ENCODE results near the gene RAB3GAP1. TPM values are rescaled to one million over a fixed set of nuclear protein-coding genes. Genes with fewer than 3 reads are reported as not detected.
"Not testable (repeated sequence)": the region's sequence is repeated elsewhere in the genome, so short reads cannot be mapped to it uniquely, and the experiment has no call there.

RAB3GAP1 gene
- total and polyA plus RNA-seq, 12 donors: 17.5 to 64.2 (median 50.9) TPM

DNA sequence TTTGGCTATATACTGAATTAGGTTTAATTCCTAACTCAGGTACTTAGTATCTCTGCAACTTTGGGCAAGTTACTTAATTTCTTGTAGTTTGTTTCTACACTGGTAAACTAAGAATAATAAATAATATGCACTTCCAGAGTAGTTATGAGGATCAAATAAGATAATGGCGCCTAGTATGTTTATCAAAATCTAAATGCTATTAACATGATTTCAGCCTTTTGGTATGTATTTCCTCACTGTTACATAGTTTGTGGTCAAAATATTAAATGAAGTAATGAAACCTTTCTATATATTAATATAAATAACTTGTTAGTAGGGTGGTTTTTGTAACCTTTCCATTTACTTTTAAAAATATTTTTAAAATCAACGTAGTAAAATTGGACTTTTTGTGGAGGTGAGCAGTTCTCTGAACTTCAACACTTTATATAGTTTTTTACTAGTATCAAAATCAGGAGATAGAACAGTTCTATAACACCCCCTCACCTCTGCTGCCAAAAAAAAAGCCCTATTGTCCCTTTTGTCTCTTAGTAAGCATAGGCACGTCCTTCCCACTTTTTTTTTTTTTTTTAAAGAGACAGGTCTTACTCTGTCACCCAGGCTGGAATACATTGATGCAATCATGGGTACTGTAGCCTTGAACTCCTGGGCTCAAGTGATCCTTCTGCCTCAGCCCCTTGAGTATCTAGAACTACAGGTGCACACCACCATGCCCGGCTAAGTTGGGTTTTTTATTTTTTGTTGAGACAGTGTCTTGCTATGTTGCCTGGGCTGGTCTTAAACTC, 44.8 kb downstream of the RAB3GAP1 start:
- H3K36me3 ChIP-seq: peaks cover 0 to 55% (median 12%) of the 10 kb centered on the region in 9 donors
- 74 to 75% methylated on average over 4 of the region's 4 CpGs for WGBS, 2 donors
- TF ChIP-seq, protein P1, sequence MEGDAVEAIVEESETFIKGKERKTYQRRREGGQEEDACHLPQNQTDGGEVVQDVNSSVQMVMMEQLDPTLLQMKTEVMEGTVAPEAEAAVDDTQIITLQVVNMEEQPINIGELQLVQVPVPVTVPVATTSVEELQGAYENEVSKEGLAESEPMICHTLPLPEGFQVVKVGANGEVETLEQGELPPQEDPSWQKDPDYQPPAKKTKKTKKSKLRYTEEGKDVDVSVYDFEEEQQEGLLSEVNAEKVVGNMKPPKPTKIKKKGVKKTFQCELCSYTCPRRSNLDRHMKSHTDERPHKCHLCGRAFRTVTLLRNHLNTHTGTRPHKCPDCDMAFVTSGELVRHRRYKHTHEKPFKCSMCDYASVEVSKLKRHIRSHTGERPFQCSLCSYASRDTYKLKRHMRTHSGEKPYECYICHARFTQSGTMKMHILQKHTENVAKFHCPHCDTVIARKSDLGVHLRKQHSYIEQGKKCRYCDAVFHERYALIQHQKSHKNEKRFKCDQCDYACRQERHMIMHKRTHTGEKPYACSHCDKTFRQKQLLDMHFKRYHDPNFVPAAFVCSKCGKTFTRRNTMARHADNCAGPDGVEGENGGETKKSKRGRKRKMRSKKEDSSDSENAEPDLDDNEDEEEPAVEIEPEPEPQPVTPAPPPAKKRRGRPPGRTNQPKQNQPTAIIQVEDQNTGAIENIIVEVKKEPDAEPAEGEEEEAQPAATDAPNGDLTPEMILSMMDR (IDR thresholded peaks at IDR 0.05): no peak

DNA sequence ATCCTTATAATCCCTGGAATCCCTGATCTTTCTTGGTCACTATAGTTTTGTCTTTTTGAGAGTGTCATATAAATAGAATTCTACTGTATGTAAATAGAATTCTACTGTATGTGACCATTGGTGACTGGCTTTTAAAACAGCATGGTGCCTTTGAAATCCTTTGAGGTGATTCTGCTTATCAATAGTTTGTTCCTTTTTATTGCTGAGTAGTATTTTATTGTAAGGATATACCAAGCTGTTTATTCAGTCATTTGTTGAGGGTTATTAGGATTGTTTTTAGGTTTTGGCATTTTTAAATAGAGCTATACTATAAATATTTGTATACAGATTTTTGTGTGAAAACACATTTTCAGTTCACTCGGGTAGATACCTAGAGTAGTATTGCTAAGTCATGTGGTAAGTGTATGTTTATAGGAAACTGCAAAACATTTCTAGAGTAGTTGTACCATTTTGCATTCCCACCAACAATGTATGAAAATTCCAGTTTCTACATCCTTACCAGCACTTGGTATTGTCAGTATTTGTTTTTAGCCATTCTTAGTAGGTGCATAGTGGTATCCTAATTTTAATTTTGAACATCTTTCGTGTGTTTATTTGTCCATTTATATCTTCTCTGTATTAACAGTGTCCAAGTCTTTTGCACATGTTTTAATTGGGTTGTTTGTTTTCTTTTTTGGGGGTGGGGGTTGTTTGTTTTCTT, 45.6 kb downstream of the RAB3GAP1 start:
- no peak for ATAC-seq
- Histone ChIP-seq H3K9me3 (no peaks in the 10 kb centered on the region), H3K4me3 (no peak overlapping the region), H3K27ac (no peak overlapping the region), H3K4me1 (peaks cover 0 to 18% (median 9%) of the 10 kb centered on the region in 9 donors), H3K36me3 (peaks cover 0 to 53% (median 13%) of the 10 kb centered on the region in 9 donors), H3K27me3 (no peaks in the 10 kb centered on the region)
- DNase-seq: no peak
- 96 to 99% methylated on average over 2 of the region's 2 CpGs for WGBS, 2 donors
- TF ChIP-seq, protein P1 (IDR thresholded peaks at IDR 0.05): no peak
- intact Hi-C loops (cut with DNase I): no loop called here

More for the DNA sequence above, 44.8 kb downstream of the RAB3GAP1 start:
- intact Hi-C loops (cut with DNase I): no loop called here
- ATAC-seq (no peak), DNase-seq (no peak)
- Histone ChIP-seq H3K4me3 (no peak overlapping the region), H3K27ac (no peak overlapping the region), H3K9me3 (no peaks in the 10 kb centered on the region), H3K27me3 (no peaks in the 10 kb centered on the region), H3K4me1 (peaks cover 0 to 18% (median 9%) of the 10 kb centered on the region in 9 donors)

DNA sequence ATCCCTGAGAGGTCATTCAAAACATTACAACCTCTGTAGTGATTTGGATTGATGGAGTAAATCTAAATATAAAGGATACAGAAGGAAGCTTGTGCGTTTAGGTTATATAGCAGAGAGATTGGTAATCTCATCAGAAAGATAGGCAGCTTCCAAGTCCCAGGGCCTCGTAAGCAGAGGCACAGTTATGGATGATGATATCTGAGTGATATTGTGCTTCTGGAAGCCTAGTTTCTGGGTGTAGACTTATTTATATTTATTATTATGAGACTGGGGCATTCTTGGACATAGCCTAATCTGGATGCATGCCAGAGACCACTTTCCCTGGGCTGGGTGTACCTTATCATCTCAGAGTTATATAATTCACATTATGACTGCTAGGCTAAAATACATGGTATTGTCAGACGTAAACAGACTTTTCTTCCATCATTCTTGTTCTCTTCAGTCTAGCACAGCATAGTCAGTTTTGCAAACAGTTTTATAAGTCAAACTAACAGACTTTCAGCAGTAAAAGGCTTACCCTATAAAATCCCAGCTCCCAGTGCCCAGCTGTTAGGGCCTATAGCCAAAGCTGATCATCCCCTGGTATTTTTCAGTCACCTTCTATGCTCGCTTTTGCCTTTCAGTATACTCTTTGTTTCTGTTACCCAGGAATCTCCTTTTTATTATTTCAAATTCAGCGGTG, 47.9 kb downstream of the RAB3GAP1 start:
- DNase-seq: no peak
- TF ChIP-seq, protein P1 (IDR thresholded peaks at IDR 0.05): no peak
- H3K4me1 ChIP-seq: peaks cover 0 to 20% (median 9%) of the 10 kb centered on the region in 9 donors
- H3K36me3 ChIP-seq: peaks cover 0 to 47% (median 4%) of the 10 kb centered on the region in 9 donors
- no peaks in the 10 kb centered on the region for H3K27me3 ChIP-seq
- no peak for ATAC-seq
- H3K9me3 ChIP-seq: peaks cover 0 to 7% (median 0%) of the 10 kb centered on the region in 11 donors
- H3K4me3 ChIP-seq: no peak overlapping the region
- 68% methylated on average over 5 of the region's 5 CpGs for WGBS, 2 donors
- H3K27ac ChIP-seq: peak overlapping the region in 1 of 10 donors; percentile 3
- intact Hi-C loops (cut with DNase I): no loop called here

DNA sequence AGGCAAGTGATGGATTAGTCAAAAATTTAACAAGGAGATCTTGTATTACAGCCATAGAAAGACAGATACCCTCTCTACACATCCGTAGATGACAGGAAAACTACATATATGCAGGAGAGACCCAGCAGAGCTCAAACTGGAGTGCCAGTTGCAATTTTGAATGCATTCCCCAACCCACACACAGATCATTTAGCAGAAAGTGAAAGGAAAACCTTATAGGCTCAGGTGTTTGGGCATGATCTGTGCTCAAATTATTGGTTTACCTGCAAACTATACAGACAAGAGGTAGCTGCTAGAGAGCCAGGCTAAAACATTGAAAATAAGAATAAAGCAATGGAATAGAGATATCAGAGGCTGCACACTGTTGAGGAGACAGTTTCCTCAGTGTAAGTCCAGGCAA, 51.8 kb downstream of the RAB3GAP1 start:
- intact Hi-C loops (cut with DNase I): no loop called here
- DNase-seq: no peak
- H3K9me3 ChIP-seq: peaks cover 0 to 17% (median 0%) of the 10 kb centered on the region in 11 donors
- H3K27me3 ChIP-seq: no peaks in the 10 kb centered on the region
- no peak overlapping the region for H3K27ac ChIP-seq
- WGBS, 2 donors: 100% methylated on average over 1 of the region's 1 CpG
- no peak for ATAC-seq
- peaks cover 0 to 33% (median 4%) of the 10 kb centered on the region in 9 donors for H3K36me3 ChIP-seq
- TF ChIP-seq, protein P1 (IDR thresholded peaks at IDR 0.05): no peak
- H3K4me1 ChIP-seq: peaks cover 0 to 20% (median 9%) of the 10 kb centered on the region in 9 donors
- no peak overlapping the region for H3K4me3 ChIP-seq

DNA sequence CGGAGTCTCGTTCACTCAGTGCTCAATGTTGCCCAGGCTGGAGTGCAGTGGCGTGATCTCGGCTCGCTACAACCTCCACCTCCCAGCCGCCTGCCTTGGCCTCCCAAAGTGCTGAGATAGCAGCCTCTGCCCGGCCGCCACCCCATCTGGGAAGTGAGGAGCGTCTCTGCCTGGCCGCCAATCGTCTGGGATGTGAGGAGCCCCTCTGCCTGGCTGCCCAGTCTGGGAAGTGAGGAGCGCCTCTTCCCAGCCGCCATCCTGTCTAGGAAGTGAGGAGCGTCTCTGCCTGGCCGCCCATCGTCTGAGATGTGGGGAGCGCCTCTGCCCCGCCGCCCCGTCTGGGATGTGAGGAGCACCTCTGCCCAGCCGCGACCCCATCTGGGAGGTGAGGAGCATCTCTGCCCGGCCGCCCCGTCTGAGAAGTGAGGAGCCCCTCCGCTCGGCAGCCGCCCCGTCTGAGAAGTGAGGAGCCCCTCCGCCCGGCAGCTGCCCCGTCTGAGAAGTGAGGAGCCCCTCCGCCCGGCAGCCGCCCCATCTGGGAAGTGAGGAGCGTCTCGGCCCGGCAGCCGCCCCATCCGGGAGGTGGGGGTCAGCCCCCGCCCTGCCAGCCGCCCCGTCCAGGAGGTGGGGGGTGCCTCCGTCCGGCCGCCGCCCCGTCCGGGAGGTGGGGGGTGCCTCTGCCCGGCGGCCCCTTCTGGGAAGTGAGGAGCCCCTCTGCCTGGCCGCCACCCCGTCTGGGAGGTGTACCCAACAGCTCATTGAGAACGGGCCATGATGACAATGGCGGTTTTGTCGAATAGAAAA, 53.6 kb downstream of the RAB3GAP1 start:
- DNase-seq; ATAC-seq; H3K27ac ChIP-seq; H3K27me3 ChIP-seq; H3K4me3 ChIP-seq; intact Hi-C loops (cut with DNase I): not testable (repeated sequence)
- Histone ChIP-seq H3K9me3 (peaks cover 0 to 17% (median 0%) of the 10 kb centered on the region in 11 donors), H3K36me3 (peaks cover 0 to 38% (median 4%) of the 10 kb centered on the region in 9 donors), H3K4me1 (peaks cover 0 to 11% (median 0%) of the 10 kb centered on the region in 9 donors)
- 97 to 98% methylated on average over 35 to 44 of the region's 56 CpGs for WGBS, 2 donors

Data from heart right ventricle (tissue), 16 donors.